GM12878 (cell line): Measurements from ENCODE around the gene BCL11A. TPM values are rescaled to one million over a fixed set of nuclear protein-coding genes. Genes with fewer than 3 reads are reported as not detected.

Experiments used
- ATAC-seq: fragments of 200-7000 bp; cut with Tn5 transposase; 3 replicates; pipeline ENCODE4 v1.9.1; 2020; ENCODE audit warnings: mild to moderate bottlenecking, moderate library complexity
- BruUV-seq: library from RNA; stranded (reverse); fragments of 400-500 nt; replicated peaks from 2 replicates; lab custom pipeline; 2021; lab: Mats Ljungman, UMichigan
- CTCF ChIA-PET: fragments of 300-600 bp; sonication (Branson Sonifier 250); formaldehyde crosslinking; extraction: SDS; loops from one replicate; lab custom pipeline; 2021; ENCODE audit warnings: inconsistent platforms; lab: Yijun Ruan, JAX
- POLR2A ChIA-PET: fragments of 350-600 bp; formaldehyde crosslinking; extraction: SDS; loops from one replicate; lab custom pipeline; 2021; ENCODE audit warnings: inconsistent platforms; lab: Charles Lee
- RAD21 ChIA-PET: fragments of 300-600 bp; sonication (Branson Sonifier 250); formaldehyde crosslinking; loops from one replicate; lab custom pipeline; 2023; ENCODE audit warnings: antibody characterized with exemption; ENCODE audit not compliant: unreplicated experiment; lab: Charles Lee
- SMC1A ChIA-PET: fragments of 300-600 bp; sonication (Branson Sonifier 250); formaldehyde crosslinking; loops from one replicate; lab custom pipeline; 2023; ENCODE audit not compliant: unreplicated experiment, uncharacterized antibody; lab: Charles Lee
- DNase-seq: peaks from one replicate; pipeline ENCODE4 v3.0.0-alpha.2; 2011; ENCODE audit warnings: low read depth, low spot score
- FAIRE-seq: peaks from 3 replicates; lab custom pipeline; 2011; peaks lifted over from hg19 to GRCh38; lab: Jason Lieb, UNC
- H2AFZ ChIP-seq: 2 replicates; pipeline ENCODE4 v1.6.0; 2011; ENCODE audit warnings: low read depth, low read length, control low read depth; ENCODE audit not compliant: control insufficient read depth
- H3K27ac ChIP-seq: 2 replicates; pipeline ENCODE4 v1.5.1; 2011; ENCODE audit warnings: control low read depth; ENCODE audit not compliant: control insufficient read depth, insufficient read depth
- H3K27me3 ChIP-seq, 2 experiments: replicated peaks in 1 of 2; 2 replicates each; pipeline versions ENCODE4 v1.6.0 to v1.6.1; 2011; ENCODE audit warnings: low read length in 1 of 2; ENCODE audit not compliant: control insufficient read depth in 2 of 2, insufficient read depth in 2 of 2
- H3K36me3 ChIP-seq, 2 experiments: 2 replicates each; pipeline ENCODE4 v1.5.1; 2011; ENCODE audit warnings: low read length in 1 of 2; ENCODE audit not compliant: control insufficient read depth in 2 of 2, insufficient read depth in 2 of 2
- H3K4me1 ChIP-seq: 2 replicates; pipeline ENCODE4 v1.6.1; 2011; ENCODE audit warnings: mild to moderate bottlenecking, low read length, moderate library complexity, mixed read lengths; ENCODE audit not compliant: control insufficient read depth, insufficient read depth
- H3K4me2 ChIP-seq: 2 replicates; pipeline ENCODE4 v1.6.0; 2011; ENCODE audit warnings: control low read depth; ENCODE audit not compliant: control insufficient read depth, insufficient read depth
- H3K4me3 ChIP-seq: fragments of 200-600 bp; sonication (generic); 2 replicates; pipeline ENCODE4 v1.5.1; 2016
- H3K79me2 ChIP-seq: 2 replicates; pipeline ENCODE4 v1.6.0; 2011; ENCODE audit warnings: low read length; ENCODE audit not compliant: control insufficient read depth, insufficient read depth
- H3K9ac ChIP-seq: 2 replicates; pipeline ENCODE4 v1.8.0; 2011; ENCODE audit warnings: low read length, control low read depth, mixed read lengths; ENCODE audit not compliant: control insufficient read depth, insufficient read depth
- H3K9me3 ChIP-seq: replicated peaks from 3 replicates; pipeline ENCODE4 v1.5.1; 2011; ENCODE audit warnings: mild to moderate bottlenecking, low read length; ENCODE audit not compliant: control insufficient read depth, insufficient read depth
- H4K20me1 ChIP-seq: 2 replicates; pipeline ENCODE4 v1.6.0; 2011; ENCODE audit not compliant: control insufficient read depth, insufficient read depth
- KAT2A ChIP-seq: conservative IDR thresholded peaks from 2 replicates; pipeline ENCODE4 v1.6.1; 2011; ENCODE audit warnings: low read depth, low read length; ENCODE audit not compliant: control insufficient read depth
- MTA3 ChIP-seq: IDR thresholded peaks from 2 replicates; pipeline ENCODE4 v1.6.1; 2012; ENCODE audit warnings: low read length, inconsistent platforms, borderline replicate concordance
- NFXL1 ChIP-seq: fragments of 450-650 bp; IDR thresholded peaks from 2 replicates; pipeline ENCODE4 v1.6.1; 2017; ENCODE audit warnings: antibody characterized with exemption, mild to moderate bottlenecking, borderline replicate concordance
- NR2C1 ChIP-seq: fragments of 450-650 bp; IDR thresholded peaks from 2 replicates; pipeline ENCODE4 v1.6.1; 2017; ENCODE audit warnings: antibody characterized with exemption, mild to moderate bottlenecking, moderate library complexity
- WGBS: methylation state at CpG from one replicate; pipeline ENCODE4 v1.1.6; 2016; ENCODE audit warnings: low lambda C conversion rate; ENCODE audit not compliant: insufficient replicate concordance, insufficient coverage; ENCODE audit errors: missing lambda C conversion rate; 5-methylcytosine and 5-hydroxymethylcytosine counted together
- in situ Hi-C: fragments of 300-500 bp; cut with MboI; formaldehyde crosslinking; loops from 9 replicates; pipeline ENCODE4 v1.14.3; 2018; ENCODE audit warnings: mixed read lengths
- intact Hi-C: fragments of 100-400 bp; cut with micrococcal nuclease; formaldehyde crosslinking; loops from one replicate; pipeline ENCODE4 v1.14.2; 2022; ENCODE audit not compliant: unreplicated experiment
- polyA plus RNA-seq, 11 experiments: library from polyadenylated mRNA; depleted of rRNA in 4 of 11; unstranded in 6 of 11; stranded (reverse) in 5 of 11; fragments of >200 nt; fragmentation: Nextera tagmentation in 4 of 11; fragmentation: Illumina TruSeq in 1 of 11; extraction: Ambion mirVana in 4 of 11; extraction: Trizol in 1 of 11; gene quantifications; 1 replicate in 1 of 11; 2 replicates in 10 of 11; pipeline versions ENCODE4 v1.2.1 to v1.2.3, GENCODE V29; 2011 to 2016; ENCODE audit warnings: inconsistent platforms in 2 of 11, missing spikeins in 2 of 11, low read depth in 1 of 11
- total RNA-seq, 4 experiments: library from RNA; depleted of rRNA in 3 of 4; stranded (reverse); fragments of >200 nt in 3 of 4; fragmentation: Illumina TruSeq in 1 of 4; extraction: Trizol in 1 of 4; gene quantifications; 2 replicates each; pipeline versions ENCODE4 v1.2.1 to v1.2.3, GENCODE V29; 2013 to 2021
- TF ChIP-seq, protein P1 (sequence below): fragments of 450-650 bp; IDR thresholded peaks from 2 replicates; pipeline ENCODE4 v1.6.1; 2017; ENCODE audit warnings: low read depth, mild to moderate bottlenecking, moderate library complexity
- TF ChIP-seq, protein P2 (sequence below): fragments of 150-350 bp; IDR thresholded peaks from 2 replicates; pipeline ENCODE4 v1.6.1; 2014; ENCODE audit warnings: mild to moderate bottlenecking, low read depth, low read length
- TF ChIP-seq, protein P3 (sequence below): fragments of 450-650 bp; formaldehyde crosslinking; IDR thresholded peaks from 2 replicates; pipeline ENCODE4 v1.4.0; 2022; ENCODE audit warnings: mild to moderate bottlenecking, moderate library complexity
- TF ChIP-seq, protein P4 (sequence below): IDR thresholded peaks from 2 replicates; pipeline ENCODE4 v1.6.1; 2012; ENCODE audit warnings: low read depth, low read length, improper control_type of control experiment

Gene BCL11A
- total and polyA plus RNA-seq, 10 of the 15 experiments (the other 5 are each of a cell fraction or from before 2014, with no cell fraction given): 7.5 to 26.6 (median 11.1) TPM; not detected in 1

DNA sequence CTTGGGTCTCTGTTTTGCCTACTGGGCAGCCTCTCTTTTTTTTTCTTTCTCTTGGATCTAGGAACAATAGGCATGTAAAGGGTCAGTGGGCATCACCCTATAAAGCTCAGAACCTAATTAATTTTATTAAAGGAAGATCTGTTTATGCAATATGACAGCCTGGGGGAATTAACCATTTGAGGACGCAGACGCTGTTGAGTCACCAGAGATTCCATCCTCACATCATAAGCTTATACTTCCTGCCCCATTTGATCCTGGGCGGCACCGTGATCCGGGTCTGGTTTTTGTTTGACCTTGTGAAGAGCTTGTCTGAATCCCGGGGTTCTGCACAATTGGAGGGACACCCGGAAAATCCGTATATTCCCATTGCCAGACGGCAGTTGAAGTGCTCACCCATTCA, 16.8 kb upstream of the BCL11A start:
- Histone ChIP-seq H3K27ac (no peak overlapping the region), H2AFZ (no peak overlapping the region), H3K9me3 (no peaks in the 10 kb centered on the region), H4K20me1 (no peaks in the 10 kb centered on the region), H3K27me3 (peaks cover 4 to 6% of the 10 kb centered on the region in 2 experiments), H3K36me3 (no peaks in the 10 kb centered on the region), H3K4me3 (no peak overlapping the region), H3K9ac (no peak overlapping the region), H3K79me2 (no peaks in the 10 kb centered on the region), H3K4me1 (no peaks in the 10 kb centered on the region), H3K4me2 (no peak overlapping the region)
- ChIA-PET RAD21 (interaction anchor here (0.8 kb wide), 1 partner anchor 9 kb away, joined by 3 read pairs; no protein-coding TSS in a partner anchor), SMC1A (no interaction called here), POLR2A (no interaction called here), CTCF (interaction anchor here (0.6 to 2.5 kb wide), 2 partner anchors 10 to 231 kb away, joined by 3 to 21 read pairs; no protein-coding TSS in a partner anchor)
- no peak for ATAC-seq
- DNase-seq: no peak
- FAIRE-seq: no peak
- TF ChIP-seq, protein P1, sequence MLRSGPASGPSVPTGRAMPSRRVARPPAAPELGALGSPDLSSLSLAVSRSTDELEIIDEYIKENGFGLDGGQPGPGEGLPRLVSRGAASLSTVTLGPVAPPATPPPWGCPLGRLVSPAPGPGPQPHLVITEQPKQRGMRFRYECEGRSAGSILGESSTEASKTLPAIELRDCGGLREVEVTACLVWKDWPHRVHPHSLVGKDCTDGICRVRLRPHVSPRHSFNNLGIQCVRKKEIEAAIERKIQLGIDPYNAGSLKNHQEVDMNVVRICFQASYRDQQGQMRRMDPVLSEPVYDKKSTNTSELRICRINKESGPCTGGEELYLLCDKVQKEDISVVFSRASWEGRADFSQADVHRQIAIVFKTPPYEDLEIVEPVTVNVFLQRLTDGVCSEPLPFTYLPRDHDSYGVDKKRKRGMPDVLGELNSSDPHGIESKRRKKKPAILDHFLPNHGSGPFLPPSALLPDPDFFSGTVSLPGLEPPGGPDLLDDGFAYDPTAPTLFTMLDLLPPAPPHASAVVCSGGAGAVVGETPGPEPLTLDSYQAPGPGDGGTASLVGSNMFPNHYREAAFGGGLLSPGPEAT: no peak
- TF ChIP-seq NR2C1 (no peak), KAT2A (no peak), MTA3 (no peak), NFXL1 (no peak)
- TF ChIP-seq, protein P2, sequence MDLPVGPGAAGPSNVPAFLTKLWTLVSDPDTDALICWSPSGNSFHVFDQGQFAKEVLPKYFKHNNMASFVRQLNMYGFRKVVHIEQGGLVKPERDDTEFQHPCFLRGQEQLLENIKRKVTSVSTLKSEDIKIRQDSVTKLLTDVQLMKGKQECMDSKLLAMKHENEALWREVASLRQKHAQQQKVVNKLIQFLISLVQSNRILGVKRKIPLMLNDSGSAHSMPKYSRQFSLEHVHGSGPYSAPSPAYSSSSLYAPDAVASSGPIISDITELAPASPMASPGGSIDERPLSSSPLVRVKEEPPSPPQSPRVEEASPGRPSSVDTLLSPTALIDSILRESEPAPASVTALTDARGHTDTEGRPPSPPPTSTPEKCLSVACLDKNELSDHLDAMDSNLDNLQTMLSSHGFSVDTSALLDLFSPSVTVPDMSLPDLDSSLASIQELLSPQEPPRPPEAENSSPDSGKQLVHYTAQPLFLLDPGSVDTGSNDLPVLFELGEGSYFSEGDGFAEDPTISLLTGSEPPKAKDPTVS: no peak
- TF ChIP-seq, protein P3, sequence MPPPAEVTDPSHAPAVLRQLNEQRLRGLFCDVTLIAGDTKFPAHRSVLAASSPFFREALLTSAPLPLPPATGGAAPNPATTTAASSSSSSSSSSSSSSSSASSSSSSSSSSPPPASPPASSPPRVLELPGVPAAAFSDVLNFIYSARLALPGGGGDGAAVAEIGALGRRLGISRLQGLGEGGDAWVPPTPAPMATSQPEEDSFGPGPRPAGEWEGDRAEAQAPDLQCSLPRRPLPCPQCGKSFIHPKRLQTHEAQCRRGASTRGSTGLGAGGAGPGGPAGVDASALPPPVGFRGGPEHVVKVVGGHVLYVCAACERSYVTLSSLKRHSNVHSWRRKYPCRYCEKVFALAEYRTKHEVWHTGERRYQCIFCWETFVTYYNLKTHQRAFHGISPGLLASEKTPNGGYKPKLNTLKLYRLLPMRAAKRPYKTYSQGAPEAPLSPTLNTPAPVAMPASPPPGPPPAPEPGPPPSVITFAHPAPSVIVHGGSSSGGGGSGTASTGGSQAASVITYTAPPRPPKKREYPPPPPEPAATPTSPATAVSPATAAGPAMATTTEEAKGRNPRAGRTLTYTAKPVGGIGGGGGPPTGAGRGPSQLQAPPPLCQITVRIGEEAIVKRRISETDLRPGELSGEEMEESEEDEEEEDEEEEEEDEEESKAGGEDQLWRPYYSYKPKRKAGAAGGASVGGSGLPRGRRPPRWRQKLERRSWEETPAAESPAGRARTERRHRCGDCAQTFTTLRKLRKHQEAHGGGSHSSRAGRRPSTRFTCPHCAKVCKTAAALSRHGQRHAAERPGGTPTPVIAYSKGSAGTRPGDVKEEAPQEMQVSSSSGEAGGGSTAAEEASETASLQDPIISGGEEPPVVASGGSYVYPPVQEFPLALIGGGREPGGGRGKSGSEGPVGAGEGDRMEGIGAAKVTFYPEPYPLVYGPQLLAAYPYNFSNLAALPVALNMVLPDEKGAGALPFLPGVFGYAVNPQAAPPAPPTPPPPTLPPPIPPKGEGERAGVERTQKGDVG (CRISPR knock-in tag): no peak
- TF ChIP-seq, protein P4, sequence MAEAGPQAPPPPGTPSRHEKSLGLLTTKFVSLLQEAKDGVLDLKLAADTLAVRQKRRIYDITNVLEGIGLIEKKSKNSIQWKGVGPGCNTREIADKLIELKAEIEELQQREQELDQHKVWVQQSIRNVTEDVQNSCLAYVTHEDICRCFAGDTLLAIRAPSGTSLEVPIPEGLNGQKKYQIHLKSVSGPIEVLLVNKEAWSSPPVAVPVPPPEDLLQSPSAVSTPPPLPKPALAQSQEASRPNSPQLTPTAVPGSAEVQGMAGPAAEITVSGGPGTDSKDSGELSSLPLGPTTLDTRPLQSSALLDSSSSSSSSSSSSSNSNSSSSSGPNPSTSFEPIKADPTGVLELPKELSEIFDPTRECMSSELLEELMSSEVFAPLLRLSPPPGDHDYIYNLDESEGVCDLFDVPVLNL: no peak
- in situ Hi-C loops: no loop called here
- BruUV-seq: no TSS peak
- intact Hi-C loops: no loop called here
- 30% methylated on average over 9 of the region's 9 CpGs for WGBS
